Right atrium auricular region (tissue), 2 donors: ENCODE results near the gene ASIC2. TPM values are rescaled to one million over a fixed set of nuclear protein-coding genes. Genes with fewer than 3 reads are reported as not detected.

Experiments used
- DNase-seq: peaks from one replicate; pipeline ENCODE4 v3.0.0-alpha.2; 2019; ENCODE audit warnings: low spot score
- H3K27ac ChIP-seq, 2 donors: fragments of 200-600 bp; sonication (generic); 1 replicate in 1 of 2; 2 replicates in 1 of 2; pipeline ENCODE4 v1.5.1; 2016 to 2019
- H3K27me3 ChIP-seq, 2 donors: fragments of 200-600 bp; sonication (generic); one replicate each; pipeline versions ENCODE4 v1.5.1 to v1.6.0; 2017 to 2019
- H3K36me3 ChIP-seq: fragments of 200-600 bp; sonication (generic); one replicate; pipeline ENCODE4 v1.5.1; 2016
- H3K4me1 ChIP-seq, 2 donors: fragments of 200-600 bp; sonication (generic); one replicate each; pipeline versions ENCODE4 v1.5.1 to v1.6.0; 2017 to 2019
- H3K4me3 ChIP-seq, 2 donors: fragments of 200-600 bp; sonication (generic); 1 replicate in 1 of 2; 2 replicates in 1 of 2; pipeline ENCODE4 v1.5.1; 2017 to 2019; ENCODE audit warnings: mild to moderate bottlenecking in 1 of 2, moderate library complexity in 1 of 2
- H3K9me3 ChIP-seq, 2 donors: fragments of 200-600 bp; sonication (generic); one replicate each; pipeline ENCODE4 v1.5.1; 2019
- total RNA-seq, 2 donors: library from RNA; depleted of rRNA; stranded (reverse); fragments of >200 nt; gene quantifications; one replicate each; pipeline ENCODE4 v1.1.0, GENCODE V29; 2016
- TF ChIP-seq, protein P1 (sequence below), 2 donors: fragments of 200-600 bp; sonication (generic); IDR thresholded peaks; one replicate each; pipeline ENCODE4 v1.5.1; 2019; ENCODE audit warnings: antibody characterized with exemption in 2 of 2

The ASIC2 gene
- total RNA-seq, 2 donors from 2014 or later, result 0.75 TPM; not detected in 1

DNA sequence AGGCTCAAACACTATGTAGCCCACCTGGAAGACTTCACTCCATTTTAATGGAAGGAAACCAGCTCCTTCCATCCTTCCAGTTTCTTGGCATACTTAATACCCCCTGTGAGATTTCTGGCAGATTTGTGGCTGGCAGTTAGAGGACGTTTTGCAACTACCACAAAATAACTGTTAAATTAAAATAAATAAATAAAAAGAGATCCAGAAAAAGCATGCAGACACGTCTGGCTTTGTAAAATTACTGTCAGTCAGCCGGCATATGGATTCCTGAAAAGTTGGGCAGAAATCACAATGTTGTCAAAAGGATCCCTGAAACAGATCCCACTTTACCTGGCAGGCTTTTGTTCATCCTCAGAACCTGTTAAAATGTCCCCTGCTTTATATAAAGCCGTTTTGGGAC is 113.9 kb downstream of the ASIC2 start:
- TF ChIP-seq, protein P1, sequence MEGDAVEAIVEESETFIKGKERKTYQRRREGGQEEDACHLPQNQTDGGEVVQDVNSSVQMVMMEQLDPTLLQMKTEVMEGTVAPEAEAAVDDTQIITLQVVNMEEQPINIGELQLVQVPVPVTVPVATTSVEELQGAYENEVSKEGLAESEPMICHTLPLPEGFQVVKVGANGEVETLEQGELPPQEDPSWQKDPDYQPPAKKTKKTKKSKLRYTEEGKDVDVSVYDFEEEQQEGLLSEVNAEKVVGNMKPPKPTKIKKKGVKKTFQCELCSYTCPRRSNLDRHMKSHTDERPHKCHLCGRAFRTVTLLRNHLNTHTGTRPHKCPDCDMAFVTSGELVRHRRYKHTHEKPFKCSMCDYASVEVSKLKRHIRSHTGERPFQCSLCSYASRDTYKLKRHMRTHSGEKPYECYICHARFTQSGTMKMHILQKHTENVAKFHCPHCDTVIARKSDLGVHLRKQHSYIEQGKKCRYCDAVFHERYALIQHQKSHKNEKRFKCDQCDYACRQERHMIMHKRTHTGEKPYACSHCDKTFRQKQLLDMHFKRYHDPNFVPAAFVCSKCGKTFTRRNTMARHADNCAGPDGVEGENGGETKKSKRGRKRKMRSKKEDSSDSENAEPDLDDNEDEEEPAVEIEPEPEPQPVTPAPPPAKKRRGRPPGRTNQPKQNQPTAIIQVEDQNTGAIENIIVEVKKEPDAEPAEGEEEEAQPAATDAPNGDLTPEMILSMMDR (IDR thresholded peaks at IDR 0.05), result no peak
- H3K9me3 ChIP-seq, result no peaks in the 10 kb centered on the region
- no peak for DNase-seq
- H3K36me3 ChIP-seq, result no peaks in the 10 kb centered on the region
- H3K27me3 ChIP-seq, result no peaks in the 10 kb centered on the region
- no peak overlapping the region for H3K4me3 ChIP-seq
- no peak overlapping the region for H3K27ac ChIP-seq
- H3K4me1 ChIP-seq, result no peaks in the 10 kb centered on the region

DNA sequence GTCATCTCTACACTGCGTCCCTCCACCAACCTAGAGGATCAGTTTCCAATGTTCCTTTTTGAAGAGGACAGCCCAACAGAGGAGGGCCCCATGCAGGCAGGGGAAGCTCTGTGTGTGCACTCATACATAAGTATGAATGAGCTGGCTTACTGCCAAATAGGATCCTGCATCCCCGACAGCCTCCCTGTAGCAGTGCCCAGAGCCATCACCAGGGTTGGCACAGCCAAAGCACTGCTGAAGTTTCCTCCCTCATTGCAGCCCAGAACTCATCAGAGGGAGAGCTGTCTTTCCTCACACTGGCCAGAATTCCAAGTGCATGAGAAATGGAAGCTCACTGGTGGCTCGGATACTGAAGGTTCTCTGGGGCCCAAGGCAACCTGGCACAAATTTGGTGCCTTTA is 114.4 kb downstream of the ASIC2 start:
- Histone ChIP-seq H3K36me3 (no peaks in the 10 kb centered on the region), H3K4me3 (no peak overlapping the region), H3K27ac (no peak overlapping the region), H3K4me1 (no peaks in the 10 kb centered on the region), H3K27me3 (no peaks in the 10 kb centered on the region), H3K9me3 (no peaks in the 10 kb centered on the region)
- TF ChIP-seq, protein P1 (IDR thresholded peaks at IDR 0.05), result no peak
- DNase-seq, result no peak

DNA sequence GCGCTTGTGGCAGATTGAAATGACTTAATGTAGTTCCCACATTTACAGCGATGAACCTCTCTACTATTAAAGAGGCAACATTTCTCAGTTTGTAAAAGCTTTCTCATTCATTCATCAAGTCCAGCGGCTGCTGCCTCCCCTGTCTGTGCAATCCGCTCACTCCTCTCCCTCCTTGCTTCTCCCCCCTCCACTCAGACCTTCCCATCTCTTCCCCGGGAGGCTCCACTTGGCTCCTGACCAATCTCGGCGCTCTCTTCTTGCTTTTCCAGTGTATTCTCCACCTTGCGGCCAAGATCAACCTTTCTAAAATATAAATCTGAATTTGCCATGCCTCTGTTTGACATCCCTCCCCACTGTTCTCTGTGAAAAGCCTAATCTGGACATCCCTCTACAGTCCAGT is 117.5 kb downstream of the ASIC2 start:
- TF ChIP-seq, protein P1 (IDR thresholded peaks at IDR 0.05), result no peak
- Histone ChIP-seq H3K9me3 (no peaks in the 10 kb centered on the region), H3K27me3 (no peaks in the 10 kb centered on the region)

DNA sequence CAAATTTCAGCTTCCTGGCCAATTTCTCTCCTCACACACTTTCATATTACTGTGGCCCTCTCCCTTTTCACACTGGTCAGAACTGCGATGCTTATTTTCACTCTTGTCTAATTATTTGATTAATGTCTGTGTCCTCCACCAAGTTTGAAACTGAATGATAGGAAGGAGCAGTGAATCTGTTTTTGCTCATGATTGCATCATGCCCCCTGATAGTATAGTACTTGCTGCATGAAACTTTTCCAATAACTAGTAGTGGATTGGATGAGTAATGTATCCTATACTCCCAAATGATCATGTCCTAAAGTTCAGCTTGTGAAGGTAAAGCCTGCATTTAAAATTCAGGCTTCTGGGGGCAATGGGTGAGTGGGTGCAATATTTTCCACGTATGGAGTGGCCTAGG is 121.2 kb downstream of the ASIC2 start:
- no peak for DNase-seq
- TF ChIP-seq, protein P1 (IDR thresholded peaks at IDR 0.05), result no peak

More for the DNA sequence above, 117.5 kb downstream of the ASIC2 start:
- no peaks in the 10 kb centered on the region for H3K36me3 ChIP-seq
- no peak overlapping the region for H3K4me3 ChIP-seq
- no peak overlapping the region for H3K27ac ChIP-seq
- no peak for DNase-seq
- no peaks in the 10 kb centered on the region for H3K4me1 ChIP-seq

DNA sequence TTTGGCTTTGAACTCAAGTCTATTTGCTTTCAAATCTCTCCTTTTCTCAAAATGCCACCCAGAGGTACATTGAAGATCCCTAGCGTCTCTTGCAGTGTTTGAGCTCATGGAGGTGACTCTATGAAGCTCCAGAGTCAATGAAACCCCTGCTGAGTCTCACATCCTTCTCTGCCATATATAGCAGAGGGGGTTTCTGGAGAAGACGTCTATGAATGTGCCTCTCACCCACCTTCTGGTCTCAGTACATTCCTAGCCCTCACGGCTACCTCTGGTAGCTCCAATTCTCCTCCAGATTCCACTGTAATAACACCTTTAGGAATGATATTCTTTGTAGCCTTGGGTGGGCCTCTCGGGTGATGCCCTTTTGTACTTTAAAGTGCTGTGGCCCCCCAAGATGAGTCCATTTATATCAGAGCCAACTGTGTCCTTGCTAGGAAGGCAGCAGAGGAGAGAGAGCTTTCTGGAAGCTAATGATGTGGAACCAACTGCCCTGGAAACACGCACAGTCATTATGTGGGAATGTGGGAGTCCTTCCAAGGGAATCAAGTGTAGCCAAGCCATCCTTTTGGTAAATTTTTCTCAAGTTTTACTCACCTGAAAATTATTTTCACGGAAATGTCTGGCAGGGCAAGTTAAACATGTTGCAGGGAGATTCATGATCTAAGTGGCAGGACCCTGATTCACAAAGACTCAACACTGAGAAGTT is 123.4 kb downstream of the ASIC2 start:
- TF ChIP-seq, protein P1 (IDR thresholded peaks at IDR 0.05), result no peak
- Histone ChIP-seq H3K4me1 (peaks cover 0 to under 1% of the 10 kb centered on the region in 2 donors), H3K27ac (no peak overlapping the region), H3K4me3 (no peak overlapping the region), H3K9me3 (no peaks in the 10 kb centered on the region), H3K36me3 (no peaks in the 10 kb centered on the region), H3K27me3 (no peaks in the 10 kb centered on the region)
- DNase-seq, result no peak

More for the DNA sequence above, 121.2 kb downstream of the ASIC2 start:
- Histone ChIP-seq H3K4me1 (no peaks in the 10 kb centered on the region), H3K9me3 (no peaks in the 10 kb centered on the region), H3K27me3 (no peaks in the 10 kb centered on the region), H3K27ac (no peak overlapping the region), H3K4me3 (no peak overlapping the region), H3K36me3 (no peaks in the 10 kb centered on the region)

DNA sequence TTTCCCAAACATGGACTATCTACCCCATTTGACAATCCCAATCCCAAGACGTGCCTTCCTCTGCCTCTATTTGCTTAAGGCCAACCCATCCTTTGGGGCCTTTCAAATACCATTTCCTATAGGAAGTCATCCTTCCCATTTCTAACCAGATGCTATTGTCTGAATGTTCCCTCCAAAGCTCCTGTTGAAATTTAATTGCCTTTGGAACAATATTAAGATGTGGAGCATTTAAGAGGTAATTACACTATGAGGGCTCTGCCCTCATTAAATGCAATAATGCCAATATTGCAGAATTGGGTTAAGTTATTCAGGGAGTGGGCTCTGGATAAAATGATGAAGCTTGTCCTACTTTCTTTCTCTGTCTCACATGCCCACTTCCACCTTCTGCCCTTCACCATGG is 125.4 kb downstream of the ASIC2 start:
- TF ChIP-seq, protein P1 (IDR thresholded peaks at IDR 0.05), result no peak
- H3K36me3 ChIP-seq, result no peaks in the 10 kb centered on the region
- no peaks in the 10 kb centered on the region for H3K9me3 ChIP-seq

More for the DNA sequence above, 125.4 kb downstream of the ASIC2 start:
- DNase-seq, result no peak
- H3K27me3 ChIP-seq, result no peaks in the 10 kb centered on the region
- peaks cover 0 to 18% of the 10 kb centered on the region in 2 donors for H3K4me1 ChIP-seq
- no peak overlapping the region for H3K27ac ChIP-seq
- H3K4me3 ChIP-seq, result no peak overlapping the region
